Thymus (tissue), 11 donors: ENCODE data around the gene PSAP. TPM values are rescaled to one million over a fixed set of nuclear protein-coding genes. Genes with fewer than 3 reads are reported as not detected.

Experiments
- DNase-seq, 9 donors: peaks; one replicate each; pipeline ENCODE4 v3.0.0-alpha.2; 2013; ENCODE audit warnings: low spot score in 9 of 9, low read depth in 6 of 9, missing footprints in 1 of 9
- H3K27ac ChIP-seq, 2 donors: one replicate each; pipeline ENCODE4 v1.5.1; 2013; ENCODE audit warnings: control low read depth in 1 of 2, low read depth in 1 of 2, low read length in 1 of 2, mild to moderate bottlenecking in 1 of 2, moderate library complexity in 1 of 2
- H3K27me3 ChIP-seq, 2 donors: one replicate each; pipeline ENCODE4 v1.5.1; 2013; ENCODE audit warnings: low read length in 1 of 2; ENCODE audit not compliant: control insufficient read depth in 2 of 2, insufficient read depth in 1 of 2
- H3K36me3 ChIP-seq, 2 donors: one replicate each; pipeline ENCODE4 v1.5.1; 2013; ENCODE audit warnings: low read length in 1 of 2, mild to moderate bottlenecking in 1 of 2, moderate library complexity in 1 of 2; ENCODE audit not compliant: control insufficient read depth in 2 of 2, insufficient read depth in 2 of 2
- H3K4me1 ChIP-seq, 2 donors: one replicate each; pipeline ENCODE4 v1.5.1; 2013; ENCODE audit warnings: low read length in 2 of 2; ENCODE audit not compliant: control insufficient read depth in 2 of 2, insufficient read depth in 2 of 2
- H3K4me3 ChIP-seq, 2 donors: one replicate each; pipeline ENCODE4 v1.5.1; 2013; ENCODE audit warnings: low read length in 2 of 2, control low read depth in 1 of 2, mild to moderate bottlenecking in 1 of 2
- H3K9me3 ChIP-seq, 2 donors: one replicate each; pipeline ENCODE4 v1.5.1; 2013; ENCODE audit warnings: low read length in 1 of 2, mild to moderate bottlenecking in 1 of 2; ENCODE audit not compliant: control insufficient read depth in 2 of 2, insufficient read depth in 1 of 2
- WGBS: extraction: QIAGEN DNeasy Blood & Tissue Kit; methylation state at CpG from one replicate; pipeline ENCODE4 v1.1.7; 2013; 5-methylcytosine and 5-hydroxymethylcytosine counted together
- polyA plus RNA-seq: library from polyadenylated mRNA; stranded (reverse); fragments of 200-250 nt; gene quantifications from one replicate; pipeline ENCODE4 v1.2.3, GENCODE V29; 2013
- total RNA-seq: library from RNA; stranded (reverse); fragments of 120-200 nt; gene quantifications from one replicate; pipeline ENCODE4 v1.2.4, GENCODE V29; 2013
- donor health status: healthy.

PSAP gene
- total and polyA plus RNA-seq, 2 donors: 579 to 613 TPM

DNA sequence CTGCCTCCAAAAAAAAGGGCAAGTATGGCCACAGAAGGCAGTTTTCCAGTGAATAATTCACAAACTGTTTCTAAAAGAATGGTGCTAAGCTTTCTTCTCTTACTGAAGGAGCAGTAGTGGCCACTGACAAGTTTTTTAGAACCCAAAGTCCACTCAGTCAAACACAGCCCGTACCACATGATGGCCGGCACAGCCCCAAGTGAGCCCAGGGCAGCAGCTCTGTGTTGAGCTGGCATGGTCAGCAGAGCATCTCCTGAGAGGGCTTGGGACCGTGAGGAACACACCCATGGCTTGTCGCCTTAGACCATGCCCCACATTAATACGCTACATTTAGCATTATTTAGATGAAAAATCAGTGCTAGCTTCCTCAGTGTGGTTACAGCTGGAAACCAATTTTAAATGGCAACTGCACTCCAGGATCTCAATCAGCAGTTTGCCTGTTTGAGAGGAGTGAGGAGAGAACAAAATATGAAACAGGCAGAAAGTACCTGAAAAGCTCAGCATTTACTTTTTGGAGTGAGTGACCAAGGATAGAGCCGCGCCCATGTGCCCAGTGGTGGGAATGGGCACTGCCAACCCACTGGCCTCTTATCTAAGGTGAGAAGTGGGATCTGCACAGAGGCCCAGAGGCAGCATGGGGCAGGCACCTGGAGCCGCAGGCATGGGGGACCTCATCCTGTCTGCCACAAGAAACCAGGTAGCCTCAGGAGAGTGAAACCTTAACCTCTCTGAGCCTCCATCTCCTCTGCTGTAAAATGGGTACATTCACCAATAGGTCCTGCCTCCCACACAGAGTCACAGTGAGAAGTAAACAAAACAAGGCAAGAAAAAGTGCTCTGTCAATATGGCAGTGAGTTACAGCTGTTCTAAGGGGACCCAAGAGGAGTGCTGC is 17.4 kb downstream of the PSAP start:
- Histone ChIP-seq H3K4me3 (no peak overlapping the region), H3K9me3 (peaks cover 0 to 1% of the 10 kb centered on the region in 2 donors), H3K36me3 (peaks cover 58 to 71% of the 10 kb centered on the region in 2 donors), H3K4me1 (peaks cover 23 to 39% of the 10 kb centered on the region in 2 donors), H3K27ac (no peak overlapping the region), H3K27me3 (no peaks in the 10 kb centered on the region)
- WGBS: 97% methylated on average over 8 of the region's 8 CpGs
- no peak for DNase-seq

DNA sequence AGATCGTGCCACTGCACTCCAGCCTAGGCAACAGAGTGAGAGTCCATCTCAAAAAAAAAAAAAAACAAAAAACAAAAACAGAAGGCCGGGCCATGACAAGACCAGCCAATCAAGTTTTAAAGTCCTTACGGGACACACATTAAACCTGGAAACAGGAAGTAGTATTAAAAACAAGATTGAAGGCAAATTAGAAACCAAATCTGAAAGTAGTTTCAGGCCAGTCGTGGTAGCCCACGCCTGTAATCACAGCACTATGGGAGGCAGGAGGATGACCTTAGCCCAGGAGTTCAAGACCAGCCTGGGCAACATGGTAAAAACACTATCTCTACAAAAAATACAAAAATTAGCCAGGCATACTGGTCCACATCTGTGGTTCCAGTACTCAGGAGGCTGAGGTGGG is 18.1 kb downstream of the PSAP start:
- Histone ChIP-seq H3K27ac (no peak overlapping the region), H3K36me3 (peaks cover 62 to 71% of the 10 kb centered on the region in 2 donors)

DNA sequence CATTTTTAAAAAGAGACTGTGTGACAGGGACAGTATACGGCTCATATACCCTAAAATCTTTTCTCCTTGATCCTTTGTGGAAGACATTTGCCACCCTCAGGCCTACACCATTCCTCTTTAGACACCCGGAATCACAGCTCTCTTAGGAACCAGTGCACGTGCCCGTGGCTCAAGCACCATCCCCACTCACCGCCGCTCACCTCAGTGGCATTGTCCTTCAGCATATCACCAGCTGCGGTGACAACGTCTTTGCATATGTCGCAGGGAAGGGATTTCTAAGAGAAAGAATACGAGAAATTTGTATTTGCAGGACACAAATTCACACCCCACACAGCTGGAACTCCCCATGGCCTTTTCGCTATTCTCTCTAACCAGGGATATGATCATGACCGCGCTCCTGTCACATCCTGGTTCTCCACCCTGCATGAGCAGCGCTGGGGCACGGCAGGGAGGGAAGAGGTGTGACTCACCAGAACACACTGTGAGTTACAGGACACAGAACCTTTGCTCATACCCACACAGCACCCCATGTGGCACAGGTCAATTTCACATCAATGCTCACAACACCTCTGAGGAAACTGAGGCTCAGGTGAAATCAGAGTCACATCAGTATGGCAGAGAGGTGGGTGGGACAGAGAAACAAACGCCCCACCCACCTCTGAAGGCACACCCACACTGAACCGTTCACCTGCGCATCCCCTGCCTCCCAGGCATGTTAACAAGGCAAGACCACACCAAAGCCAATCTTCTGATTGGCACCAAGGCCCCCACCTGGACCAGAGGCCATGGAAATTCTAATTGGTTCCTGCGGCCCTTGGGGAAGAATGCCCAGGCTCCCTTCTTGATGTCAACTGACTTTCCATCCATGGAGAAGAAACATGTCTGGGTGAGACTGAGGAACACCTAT is 19.2 kb downstream of the PSAP start:
- no peak for DNase-seq
- 98% methylated on average over 19 of the region's 19 CpGs for WGBS
- Histone ChIP-seq H3K27ac (no peak overlapping the region), H3K4me3 (no peak overlapping the region), H3K9me3 (peaks cover 0 to 3% of the 10 kb centered on the region in 2 donors), H3K36me3 (peaks cover 65 to 75% of the 10 kb centered on the region in 2 donors), H3K4me1 (peaks cover 5 to 21% of the 10 kb centered on the region in 2 donors), H3K27me3 (no peaks in the 10 kb centered on the region)

More for the DNA sequence above, 18.1 kb downstream of the PSAP start:
- Histone ChIP-seq H3K4me1 (peaks cover 16 to 32% of the 10 kb centered on the region in 2 donors), H3K27me3 (no peaks in the 10 kb centered on the region), H3K4me3 (no peak overlapping the region), H3K9me3 (peaks cover 0 to 3% of the 10 kb centered on the region in 2 donors)
- no peak for DNase-seq
- 94% methylated on average over 5 of the region's 5 CpGs for WGBS

- Histone ChIP-seq H3K27me3 (no peaks in the 10 kb centered on the region), H3K4me3 (no peak overlapping the region), H3K27ac (no peak overlapping the region), H3K9me3 (peaks cover 0 to 3% of the 10 kb centered on the region in 2 donors), H3K36me3 (peaks cover 77 to 81% of the 10 kb centered on the region in 2 donors), H3K4me1 (peaks cover 0 to 9% of the 10 kb centered on the region in 2 donors)
- 86% methylated on average over 4 of the region's 4 CpGs for WGBS
- DNase-seq: no peak
Measured at GRCh38 chr10:71830726-71831125, 20.3 kb downstream of the PSAP start.

GRCh38 chr10:71829896-71830295 is 21.2 kb downstream of the PSAP start:
- Histone ChIP-seq H3K27me3 (no peaks in the 10 kb centered on the region), H3K36me3 (peaks cover 85 to 89% of the 10 kb centered on the region in 2 donors), H3K4me1 (peaks cover 0 to 8% of the 10 kb centered on the region in 2 donors), H3K27ac (no peak overlapping the region), H3K4me3 (no peak overlapping the region), H3K9me3 (peaks cover 0 to 3% of the 10 kb centered on the region in 2 donors)
- 97% methylated on average over 5 of the region's 5 CpGs for WGBS
- DNase-seq: no peak

DNA sequence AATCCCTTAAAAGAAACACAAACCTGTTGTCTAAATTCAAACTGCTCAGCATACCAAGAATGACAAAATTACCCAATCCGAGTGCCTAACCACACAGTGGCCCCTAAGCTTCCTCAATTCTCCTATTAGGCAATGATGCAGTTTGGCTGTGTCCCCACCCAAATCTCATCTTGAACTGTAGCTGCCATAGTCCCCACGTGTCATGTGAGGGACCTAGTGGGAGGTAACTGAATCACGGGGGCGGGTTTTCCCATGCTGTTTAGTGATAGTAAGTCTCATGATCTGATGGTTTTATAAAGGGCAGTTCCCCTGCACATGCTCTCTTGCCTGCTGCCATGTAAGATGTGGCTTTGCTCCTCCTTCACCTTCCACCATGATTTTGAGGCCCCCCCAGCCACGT is 21.9 kb downstream of the PSAP start:
- no peaks in the 10 kb centered on the region for H3K27me3 ChIP-seq
- peaks cover 0 to 3% of the 10 kb centered on the region in 2 donors for H3K9me3 ChIP-seq
- no peak for DNase-seq
- WGBS: 93% methylated on average over 5 of the region's 5 CpGs
- peaks cover 0 to 8% of the 10 kb centered on the region in 2 donors for H3K4me1 ChIP-seq
- H3K27ac ChIP-seq: no peak overlapping the region
- peaks cover 87 to 95% of the 10 kb centered on the region in 2 donors for H3K36me3 ChIP-seq
- no peak overlapping the region for H3K4me3 ChIP-seq

DNA sequence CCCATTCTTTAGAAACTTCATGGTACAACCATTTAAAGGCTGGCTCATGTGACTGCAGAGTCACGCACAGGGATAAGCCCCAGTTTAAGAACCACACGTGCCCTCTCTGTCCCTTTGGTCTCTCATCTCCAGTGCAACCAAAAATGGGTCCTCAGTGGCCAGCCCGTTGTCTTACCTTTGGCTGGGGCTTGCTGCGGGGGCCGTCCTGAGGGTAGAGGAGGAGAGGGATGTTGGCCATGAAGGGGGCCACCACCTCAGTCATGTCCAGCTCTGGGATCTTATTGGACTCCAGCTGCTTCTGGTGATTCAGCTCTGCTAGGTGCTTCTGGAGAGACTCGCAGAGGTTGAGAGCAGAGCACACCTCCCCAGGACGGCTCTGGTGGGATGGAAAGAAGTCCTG is 22.3 kb downstream of the PSAP start:
- H3K4me3 ChIP-seq: no peak overlapping the region
- no peak overlapping the region for H3K27ac ChIP-seq
- no peaks in the 10 kb centered on the region for H3K27me3 ChIP-seq
- WGBS: 97% methylated on average over 7 of the region's 7 CpGs
- no peak for DNase-seq
- H3K36me3 ChIP-seq: peaks cover 87 to 95% of the 10 kb centered on the region in 2 donors
- peaks cover 0 to 3% of the 10 kb centered on the region in 2 donors for H3K9me3 ChIP-seq
- H3K4me1 ChIP-seq: peaks cover 0 to 4% of the 10 kb centered on the region in 2 donors

- WGBS: 97% methylated on average over 6 of the region's 6 CpGs
- Histone ChIP-seq H3K4me1 (no peaks in the 10 kb centered on the region), H3K27me3 (no peaks in the 10 kb centered on the region), H3K9me3 (peaks cover 0 to 3% of the 10 kb centered on the region in 2 donors), H3K4me3 (no peak overlapping the region), H3K27ac (no peak overlapping the region), H3K36me3 (peaks cover 89 to 95% of the 10 kb centered on the region in 2 donors)
- no peak for DNase-seq
Measured at GRCh38 chr10:71827852-71828251, 23.2 kb downstream of the PSAP start.
